Nephron (organoid): ENCODE data around the gene CFAP46.

Source experiments
- H3K27ac Mint-ChIP-seq, 3 experiments: 2 replicates each; pipeline ENCODE4 v1.8.0; 2020; ENCODE audit warnings: mixed read lengths in 3 of 3, mild to moderate bottlenecking in 2 of 3, moderate library complexity in 1 of 3
- H3K27me3 Mint-ChIP-seq: 2 replicates; pipeline ENCODE4 v1.8.0; 2021; ENCODE audit warnings: low read depth, mild to moderate bottlenecking, moderate library complexity, mixed read lengths
- H3K36me3 Mint-ChIP-seq: 2 replicates; pipeline ENCODE4 v1.8.0; 2020; ENCODE audit warnings: low read depth, mixed read lengths
- H3K4me1 Mint-ChIP-seq: 2 replicates; pipeline ENCODE4 v1.8.0; 2020; ENCODE audit warnings: mixed read lengths
- H3K4me3 Mint-ChIP-seq, 3 experiments: 2 replicates each; pipeline ENCODE4 v1.8.0; 2020; ENCODE audit warnings: mild to moderate bottlenecking in 3 of 3, mixed read lengths in 3 of 3, moderate library complexity in 2 of 3
- H3K9me3 Mint-ChIP-seq: 2 replicates; pipeline ENCODE4 v1.8.0; 2020; ENCODE audit warnings: mixed read lengths
- CTCF ChIP-seq, 3 experiments: fragments of 200-600 bp; sonication (generic); IDR thresholded peaks; one replicate each; pipeline ENCODE4 v1.5.0; 2021; ENCODE audit warnings: antibody characterized with exemption in 3 of 3; ENCODE audit not compliant: unreplicated experiment in 3 of 3

Gene CFAP46

DNA sequence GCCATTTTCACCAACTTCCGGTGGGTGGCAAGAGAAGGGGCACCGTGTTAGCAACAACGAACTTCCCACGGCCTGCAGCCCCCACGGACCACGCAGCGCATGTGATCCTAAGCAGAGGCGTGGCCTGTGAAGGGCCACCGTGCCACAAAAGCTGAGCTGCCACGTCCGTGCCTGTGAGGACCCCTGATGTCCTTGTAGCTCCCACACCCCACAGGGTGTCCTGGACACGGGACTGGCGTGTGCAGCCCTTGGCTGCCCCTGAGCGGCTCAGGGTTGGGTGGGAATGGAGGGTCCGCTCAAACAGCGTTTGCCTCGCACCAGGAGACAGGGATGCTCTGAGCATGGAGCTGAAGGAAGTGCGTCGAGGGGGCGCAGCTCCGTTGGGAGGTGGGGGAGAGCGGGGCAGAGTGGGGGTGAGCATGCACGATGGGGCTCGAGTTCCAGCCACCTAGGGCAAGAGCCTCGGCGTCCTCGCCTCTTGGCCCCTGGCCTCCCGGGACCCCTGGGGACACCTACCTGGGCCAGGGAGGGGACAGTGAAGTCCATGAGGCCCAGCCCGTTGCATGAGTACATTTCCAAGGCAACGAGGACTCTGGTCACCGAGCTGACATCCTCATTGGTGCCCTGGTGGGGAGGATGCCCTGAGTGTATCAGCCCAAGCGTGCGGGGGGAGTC is 33.6 kb downstream of the CFAP46 start:
- H3K4me1 Mint-ChIP-seq = peaks cover 28% of the 10 kb centered on the region
- peaks cover 7% of the 10 kb centered on the region for H3K9me3 Mint-ChIP-seq
- no peaks in the 10 kb centered on the region for H3K36me3 Mint-ChIP-seq
- H3K27me3 Mint-ChIP-seq = peaks cover 4% of the 10 kb centered on the region
- TF ChIP-seq CTCF (IDR thresholded peaks at IDR 0.05; ENCODE audit: unreplicated experiment in 3 of 3) = no peak
- no peak overlapping the region for H3K4me3 Mint-ChIP-seq
- no peak overlapping the region for H3K27ac Mint-ChIP-seq

GRCh38 chr10:132907821-132908620 is 34.3 kb downstream of the CFAP46 start:
- no peak for TF ChIP-seq CTCF (IDR thresholded peaks at IDR 0.05; ENCODE audit: unreplicated experiment in 3 of 3)
- Mint-ChIP-seq H3K4me1 (peaks cover 28% of the 10 kb centered on the region), H3K9me3 (peaks cover 7% of the 10 kb centered on the region), H3K27ac (no peak overlapping the region), H3K27me3 (peaks cover 4% of the 10 kb centered on the region), H3K36me3 (no peaks in the 10 kb centered on the region), H3K4me3 (no peak overlapping the region)

DNA sequence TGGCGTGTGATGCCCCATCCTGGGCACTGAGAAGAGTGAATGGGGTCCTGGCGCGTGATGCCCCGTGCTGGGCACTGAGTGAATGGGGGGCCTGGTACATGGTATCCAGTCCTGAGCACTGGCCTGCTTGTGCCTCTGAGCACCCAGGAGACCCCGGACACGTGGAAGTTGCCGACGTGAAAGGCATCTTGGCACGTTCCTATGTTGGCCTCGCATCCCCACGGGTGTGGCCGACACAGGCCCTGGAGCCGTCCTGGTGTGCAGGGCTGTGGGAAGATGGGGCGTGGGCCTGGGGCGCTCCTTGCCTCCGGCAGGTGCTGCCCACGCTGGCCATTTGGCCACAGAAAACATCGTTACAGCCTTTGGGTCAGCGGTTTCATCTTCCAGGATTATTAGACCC is 35.5 kb downstream of the CFAP46 start:
- TF ChIP-seq CTCF (IDR thresholded peaks at IDR 0.05; ENCODE audit: unreplicated experiment in 3 of 3) = no peak

DNA sequence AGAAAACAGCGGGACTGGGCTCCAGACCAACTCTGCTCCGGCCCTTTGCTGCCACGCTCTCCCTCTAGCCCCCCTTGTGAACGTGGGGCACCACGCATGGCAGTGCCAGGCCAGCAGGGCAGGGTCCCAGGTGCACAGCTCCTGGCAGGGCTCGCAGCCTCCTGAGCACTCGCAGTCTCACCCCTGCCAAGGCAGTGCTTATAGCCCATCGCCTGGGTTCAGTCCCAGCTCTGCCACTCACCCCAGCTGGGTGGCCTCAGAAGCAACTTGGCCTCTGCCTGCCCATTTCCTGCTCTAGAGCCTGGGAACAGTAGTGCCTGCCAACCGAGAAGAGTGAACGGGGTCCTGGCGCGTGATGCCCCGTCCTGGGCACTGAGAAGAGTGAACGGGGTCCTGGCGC is 36.3 kb downstream of the CFAP46 start:
- peaks cover 19% of the 10 kb centered on the region for H3K9me3 Mint-ChIP-seq
- H3K27ac Mint-ChIP-seq = no peak overlapping the region
- H3K27me3 Mint-ChIP-seq = peaks cover 13% of the 10 kb centered on the region
- no peak for TF ChIP-seq CTCF (IDR thresholded peaks at IDR 0.05; ENCODE audit: unreplicated experiment in 3 of 3)
- H3K4me3 Mint-ChIP-seq = no peak overlapping the region
- peaks cover 12% of the 10 kb centered on the region for H3K4me1 Mint-ChIP-seq
- H3K36me3 Mint-ChIP-seq = no peaks in the 10 kb centered on the region

More for the DNA sequence above, 35.5 kb downstream of the CFAP46 start:
- peaks cover 15% of the 10 kb centered on the region for H3K9me3 Mint-ChIP-seq
- peaks cover 12% of the 10 kb centered on the region for H3K27me3 Mint-ChIP-seq
- H3K27ac Mint-ChIP-seq = no peak overlapping the region
- H3K36me3 Mint-ChIP-seq = no peaks in the 10 kb centered on the region
- H3K4me1 Mint-ChIP-seq = peaks cover 19% of the 10 kb centered on the region
- no peak overlapping the region for H3K4me3 Mint-ChIP-seq

DNA sequence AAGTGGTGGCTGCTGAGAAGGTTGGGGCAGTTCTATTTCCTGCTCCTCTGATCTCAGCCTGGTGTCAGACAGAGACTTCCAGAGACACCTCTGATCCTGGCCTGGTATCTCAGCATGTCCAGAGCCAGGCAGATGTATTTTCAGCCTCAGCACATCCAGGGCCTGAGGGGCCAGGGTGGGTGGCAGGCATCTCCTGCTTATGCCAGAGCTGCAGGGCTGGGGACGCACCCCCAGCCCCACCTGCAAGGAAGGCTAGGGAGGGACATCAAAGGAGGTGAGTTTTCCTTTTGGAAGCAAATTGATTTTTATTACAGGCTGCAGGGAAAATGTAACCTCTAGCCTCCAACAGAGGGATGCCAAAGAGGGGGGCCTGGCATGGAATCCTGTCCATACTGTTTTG is 36.7 kb downstream of the CFAP46 start:
- Mint-ChIP-seq H3K4me1 (peaks cover 7% of the 10 kb centered on the region), H3K9me3 (peaks cover 23% of the 10 kb centered on the region), H3K27ac (no peak overlapping the region), H3K4me3 (no peak overlapping the region), H3K27me3 (peaks cover 13% of the 10 kb centered on the region), H3K36me3 (no peaks in the 10 kb centered on the region)
- no peak for TF ChIP-seq CTCF (IDR thresholded peaks at IDR 0.05; ENCODE audit: unreplicated experiment in 3 of 3)
